Measurements from ENCODE around the gene ELMOD3. TPM values are rescaled to one million over a fixed set of nuclear protein-coding genes. Genes with fewer than 3 reads are reported as not detected.
"Not testable (repeated sequence)": the region's sequence is repeated elsewhere in the genome, so short reads cannot be mapped to it uniquely, and the experiment has no call there.

The ELMOD3 gene
- polyA plus RNA-seq, 2 of the 4 experiments (the other 2 are of a cell fraction) = 17.8 to 29.9 TPM

GRCh38 chr2:85342156-85342555 is 12.4 kb upstream of the ELMOD3 start:
- no peaks in the 10 kb centered on the region for H3K4me1 ChIP-seq
- 84% methylated on average over 3 of the region's 3 CpGs for WGBS (ENCODE audit: missing lambda C conversion rate)
- CTCF ChIA-PET = interaction anchor here (0.6 to 1.5 kb wide), 7 partner anchors 10 to 283 kb away, joined by 3 to 6 read pairs (median 4); partner anchors contain the start of genes ELMOD3 and RETSAT

GRCh38 chr2:85343207-85343895 is 11.2 kb upstream of the ELMOD3 start:
- FAIRE-seq; H3K9me3 ChIP-seq; H3K4me3 ChIP-seq; H3K4me2 ChIP-seq; DNase-seq (ENCODE audit: low read depth in 1 of 2, low spot score in 1 of 2); POLR2A ChIA-PET; H3K27ac ChIP-seq; H3K4me1 ChIP-seq: not testable (repeated sequence)
- ATAC-seq = peak; percentile 31 to 37; a peak in 3 of 6 replicates
- CTCF ChIA-PET = interaction anchor here (1.1 kb wide), 1 partner anchor 57 kb away, joined by 5 read pairs; no protein-coding TSS in a partner anchor
- WGBS (ENCODE audit: missing lambda C conversion rate) = 94% methylated on average over 9 of the region's 10 CpGs

More at GRCh38 chr2:85342156-85342555, 12.4 kb upstream of the ELMOD3 start:
- FAIRE-seq (no peak), ATAC-seq (no peak), DNase-seq (ENCODE audit: low read depth in 1 of 2, low spot score in 1 of 2) (no peak)
- no peaks in the 10 kb centered on the region for H3K9me3 ChIP-seq
- H3K4me2 ChIP-seq = no peak overlapping the region
- TF ChIP-seq CEBPB (IDR thresholded peaks at IDR 0.05) (no peak), FOSL2 (IDR thresholded peaks at IDR 0.05) (no peak), FOSL2 (CRISPR knock-in tag; IDR thresholded peaks at IDR 0.05) (no peak), EHF (CRISPR knock-in tag; IDR thresholded peaks at IDR 0.05) (no peak), NFE2L2 (conservative IDR thresholded peaks at IDR 0.05; ENCODE audit: low read length) (no peak), EP300 (IDR thresholded peaks at IDR 0.05) (no peak), ZSCAN20 (CRISPR knock-in tag; IDR thresholded peaks at IDR 0.05) (no peak)
- no peak overlapping the region for H3K4me3 ChIP-seq
- H3K27ac ChIP-seq = no peak overlapping the region
- POLR2A ChIA-PET = interaction anchor here (0.7 kb wide), 1 partner anchor 11 kb away, joined by 3 read pairs; no protein-coding TSS in a partner anchor

- ChIA-PET POLR2A (interaction anchor here (1.4 kb wide), 1 partner anchor 10 kb away, joined by 6 read pairs; the partner anchor contains the start of genes ELMOD3 and RETSAT), CTCF (interaction anchor here (1.3 kb wide), 1 partner anchor 60 kb away, joined by 4 read pairs; no protein-coding TSS in a partner anchor)
- 89% methylated on average over 12 of the region's 14 CpGs for WGBS (ENCODE audit: missing lambda C conversion rate)
- no peak overlapping the region for H3K27ac ChIP-seq
- no peak for DNase-seq (ENCODE audit: low read depth in 1 of 2, low spot score in 1 of 2)
- no peak overlapping the region for H3K4me3 ChIP-seq
- ATAC-seq = 0 out of 6 replicates have a peak, but pooled peaks of 1 of the 2 experiments have one; percentile 3
- no peak for FAIRE-seq
- no peaks in the 10 kb centered on the region for H3K9me3 ChIP-seq
- no peaks in the 10 kb centered on the region for H3K4me1 ChIP-seq
- TF ChIP-seq NPAS2 (CRISPR knock-in tag; IDR thresholded peaks at IDR 0.05; ENCODE audit: borderline replicate concordance) (no peak), JUN (IDR thresholded peaks at IDR 0.05) (no peak), SMC3 (IDR thresholded peaks at IDR 0.05) (no peak), RARB (CRISPR knock-in tag; IDR thresholded peaks at IDR 0.05) (no peak), POLR2A (IDR thresholded peaks at IDR 0.05; ENCODE audit: low read length) (no peak), MAFK (IDR thresholded peaks at IDR 0.05; ENCODE audit: partially characterized antibody) (no peak), EHMT2 (IDR thresholded peaks at IDR 0.05; ENCODE audit: low read depth) (no peak), POLR2AphosphoS2 (conservative IDR thresholded peaks at IDR 0.05; ENCODE audit: low read length) (no peak), HDAC2 (IDR thresholded peaks at IDR 0.05) (no peak), PHF8 (IDR thresholded peaks at IDR 0.05; ENCODE audit: borderline replicate concordance, low read depth) (no peak), JUNB (IDR thresholded peaks at IDR 0.05) (no peak), HEYL (CRISPR knock-in tag; IDR thresholded peaks at IDR 0.05) (no peak)
- H3K4me2 ChIP-seq = no peak overlapping the region
Observed at GRCh38 chr2:85344356-85344954, 10.1 kb upstream of the ELMOD3 start.

GRCh38 chr2:85347599-85347998 is 7.0 kb upstream of the ELMOD3 start:
- no peaks in the 10 kb centered on the region for H3K9me3 ChIP-seq
- H3K4me3 ChIP-seq = no peak overlapping the region
- TF ChIP-seq REST (IDR thresholded peaks at IDR 0.05) (no peak), ZNF302 (CRISPR knock-in tag; IDR thresholded peaks at IDR 0.05) (no peak)
- peaks cover 1% of the 10 kb centered on the region for H3K4me1 ChIP-seq
- ChIA-PET POLR2A (interaction anchor here (1.2 kb wide), 1 partner anchor 20 kb away, joined by 4 read pairs; the partner anchor contains the start of gene TGOLN2), CTCF (interaction anchor here (1.8 to 2.7 kb wide), 2 partner anchors 10 to 204 kb away, joined by 7 to 12 read pairs; no protein-coding TSS in a partner anchor)
- over 99% methylated on average over 3 of the region's 3 CpGs for WGBS (ENCODE audit: missing lambda C conversion rate)
- H3K4me2 ChIP-seq = no peak overlapping the region
- no peak overlapping the region for H3K27ac ChIP-seq
- DNase-seq (ENCODE audit: low read depth in 1 of 2, low spot score in 1 of 2) (no peak), ATAC-seq (no peak), FAIRE-seq (no peak)

Measured in A549 (cell line).